SU-DHL-6 (cell line): ENCODE data around the gene AKAP8.

Source experiments
- H2AFZ ChIP-seq: fragments of 200-600 bp; sonication (generic); 2 replicates; pipeline ENCODE4 v1.6.1; 2014; ENCODE audit warnings: low read depth, mild to moderate bottlenecking, moderate library complexity, mixed read lengths, antibody characterized with exemption, low read length; ENCODE audit not compliant: severe bottlenecking
- H3F3A ChIP-seq: fragments of 200-600 bp; shearing (Covaris generic); 2 replicates; pipeline ENCODE4 v1.6.0; 2016; ENCODE audit warnings: antibody characterized with exemption, mild to moderate bottlenecking; ENCODE audit not compliant: insufficient read depth
- H3K27ac ChIP-seq: fragments of 200-600 bp; sonication (generic); 2 replicates; pipeline ENCODE4 v1.5.1; 2016; ENCODE audit warnings: low read depth, mild to moderate bottlenecking, low read length, moderate library complexity, mixed read lengths
- H3K27me3 ChIP-seq: fragments of 200-600 bp; sonication (generic), shearing (Covaris generic); 2 replicates; pipeline ENCODE4 v1.6.0; 2014; ENCODE audit warnings: mild to moderate bottlenecking, low read length
- H3K36me3 ChIP-seq: fragments of 200-600 bp; sonication (generic); 2 replicates; pipeline ENCODE4 v1.6.1; 2014; ENCODE audit warnings: mild to moderate bottlenecking, low read length, mixed read lengths
- H3K4me2 ChIP-seq: fragments of 300-600, 200-600 bp; shearing (Covaris generic), sonication (generic); 2 replicates; pipeline ENCODE4 v1.6.0; 2014; ENCODE audit warnings: low read length, low read depth, mild to moderate bottlenecking; ENCODE audit not compliant: poor library complexity, severe bottlenecking
- H3K4me3 ChIP-seq: fragments of 200-600 bp; sonication (generic); 2 replicates; pipeline ENCODE4 v1.5.1; 2014; ENCODE audit warnings: antibody characterized with exemption, low read length, mild to moderate bottlenecking, mixed read lengths; ENCODE audit not compliant: insufficient read depth, poor library complexity, severe bottlenecking
- H3K79me2 ChIP-seq: fragments of 200-600 bp; sonication (generic); 2 replicates; pipeline ENCODE4 v1.6.1; 2014; ENCODE audit warnings: mild to moderate bottlenecking, low read length, moderate library complexity; ENCODE audit not compliant: insufficient read depth
- H3K9ac ChIP-seq: fragments of 200-600 bp; sonication (generic); 2 replicates; pipeline ENCODE4 v1.7.0; 2014; ENCODE audit warnings: mild to moderate bottlenecking, low read length
- H3K9me2 ChIP-seq: fragments of 200-600 bp; sonication (generic); replicated peaks from 2 replicates; pipeline ENCODE4 v1.6.1; 2014; ENCODE audit warnings: low read length; ENCODE audit not compliant: insufficient read depth
- H3K9me3 ChIP-seq: fragments of 200-600 bp; sonication (generic); 2 replicates; pipeline ENCODE4 v1.6.1; 2014; ENCODE audit warnings: low read length, mixed read lengths; ENCODE audit not compliant: insufficient read depth
- H4K20me1 ChIP-seq: fragments of 200-600 bp; sonication (generic); 2 replicates; pipeline ENCODE4 v1.6.1; 2014; ENCODE audit warnings: low read depth, mild to moderate bottlenecking, antibody characterized with exemption, low read length, moderate library complexity, mixed read lengths
- CTCF ChIP-seq: fragments of 200-600 bp; sonication (generic); IDR thresholded peaks from one replicate; pipeline ENCODE4 v1.5.1; 2017; ENCODE audit warnings: antibody characterized with exemption, mild to moderate bottlenecking, low read length, moderate library complexity; ENCODE audit not compliant: insufficient read depth, poor library complexity, severe bottlenecking
- EZH2phosphoT487 ChIP-seq: fragments of 200-600 bp; sonication (generic), shearing (Covaris generic); conservative IDR thresholded peaks from 2 replicates; pipeline ENCODE4 v1.6.1; 2018; ENCODE audit warnings: mild to moderate bottlenecking, antibody characterized with exemption, low read length, moderate library complexity, mixed read lengths

The AKAP8 gene

GRCh38 chr19:15331419-15332310, 47.9 kb downstream of the AKAP8 start:
- Histone ChIP-seq H3K79me2 (peaks cover 64% of the 10 kb centered on the region), H3K4me3 (peak overlapping the region; percentile 82), H3K9me3 (no peaks in the 10 kb centered on the region), H2AFZ (no peak overlapping the region), H3K27me3 (no peaks in the 10 kb centered on the region), H3K9me2 (no peaks in the 10 kb centered on the region), H4K20me1 (peaks cover 38% of the 10 kb centered on the region), H3K4me2 (peak overlapping the region; percentile 99), H3F3A (peaks cover 20% of the 10 kb centered on the region), H3K36me3 (no peaks in the 10 kb centered on the region), H3K9ac (peak overlapping the region; percentile 85), H3K27ac (peak overlapping the region; percentile 94)
- no peak for TF ChIP-seq EZH2phosphoT487
- no peak for TF ChIP-seq CTCF

- Histone ChIP-seq H4K20me1 (peaks cover 46% of the 10 kb centered on the region), H3K27me3 (no peaks in the 10 kb centered on the region), H3K36me3 (no peaks in the 10 kb centered on the region), H3K9me3 (no peaks in the 10 kb centered on the region), H3K9ac (peak overlapping the region; percentile 85), H3K4me3 (peak overlapping the region; percentile 82), H3F3A (peaks cover 20% of the 10 kb centered on the region), H3K9me2 (no peaks in the 10 kb centered on the region), H3K4me2 (peak overlapping the region; percentile 99), H3K79me2 (peaks cover 71% of the 10 kb centered on the region), H3K27ac (peak overlapping the region; percentile 68), H2AFZ (no peak overlapping the region)
- no peak for TF ChIP-seq CTCF
- no peak for TF ChIP-seq EZH2phosphoT487
These were observed 48.7 kb downstream of the AKAP8 start for GRCh38 chr19:15330801-15331418.

- no peak for TF ChIP-seq EZH2phosphoT487
- TF ChIP-seq CTCF, result no peak
- Histone ChIP-seq H3K4me3 (peak overlapping the region; percentile 13), H4K20me1 (peaks cover 67% of the 10 kb centered on the region), H3K9me3 (no peaks in the 10 kb centered on the region), H3K9me2 (no peaks in the 10 kb centered on the region), H2AFZ (no peak overlapping the region), H3F3A (peaks cover 11% of the 10 kb centered on the region; the same call in 1 of the 2 replicates), H3K27ac (no peak overlapping the region), H3K27me3 (no peaks in the 10 kb centered on the region), H3K36me3 (no peaks in the 10 kb centered on the region), H3K4me2 (peak overlapping the region; percentile 99), H3K79me2 (peaks cover 91% of the 10 kb centered on the region), H3K9ac (no peak overlapping the region)
These were observed 51.3 kb downstream of the AKAP8 start for GRCh38 chr19:15328312-15328711.
